ENCODE measurements around the gene ADARB2.
"Not testable (repeated sequence)": the region's sequence is repeated elsewhere in the genome, so short reads cannot be mapped to it uniquely, and the experiment has no call there.

The ADARB2 gene

GRCh38 chr10:1422275-1422674 lies 315.1 kb downstream of the ADARB2 start:
- DNase-seq = no peak
- intact Hi-C loops (cut with DNase I) = no loop called here

DNA sequence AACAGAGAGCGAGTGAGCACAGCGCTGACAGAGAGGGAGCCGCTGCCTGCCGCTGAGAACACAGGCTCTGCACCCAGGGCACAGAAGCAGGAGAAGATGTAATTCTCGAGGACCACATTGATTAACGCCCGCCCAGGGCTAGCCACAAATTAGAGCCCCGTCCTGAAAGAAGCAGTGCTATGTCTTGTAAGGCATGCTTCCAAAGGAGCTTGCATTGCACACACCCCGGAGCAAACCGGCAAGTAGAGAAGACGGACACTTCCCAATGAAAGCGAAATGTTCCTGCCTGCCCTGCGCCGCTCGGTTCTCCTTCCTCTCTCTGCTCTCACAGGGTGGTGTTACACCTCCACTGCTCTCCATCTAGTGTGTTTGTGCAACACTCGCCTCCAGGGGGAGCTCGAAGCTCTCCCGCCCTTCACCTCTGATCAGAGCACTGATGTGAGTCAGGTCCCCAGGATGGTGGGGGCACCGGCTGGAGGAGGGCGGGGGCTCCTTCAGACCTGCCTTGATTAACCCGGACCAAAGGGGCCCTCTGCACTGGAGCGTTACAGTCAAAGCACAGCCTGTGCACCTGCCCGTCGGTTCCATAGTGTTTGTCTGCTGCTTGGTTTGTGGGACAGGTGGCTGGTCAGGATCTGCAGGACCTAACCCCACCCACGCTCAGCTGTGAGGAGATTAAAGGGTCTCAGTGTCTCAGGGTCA lies 316.5 kb downstream of the ADARB2 start:
- intact Hi-C loops (cut with DNase I) = no loop called here
- DNase-seq = peak; percentile 62 to 94 (median 77)

- intact Hi-C loops (cut with DNase I) = no loop called here
- no peak for DNase-seq
Observed at GRCh38 chr10:1419796-1420610, 317.3 kb downstream of the ADARB2 start.

- intact Hi-C loops (cut with DNase I) = no loop called here
Observed at GRCh38 chr10:1418031-1418550, 319.2 kb downstream of the ADARB2 start.

DNA sequence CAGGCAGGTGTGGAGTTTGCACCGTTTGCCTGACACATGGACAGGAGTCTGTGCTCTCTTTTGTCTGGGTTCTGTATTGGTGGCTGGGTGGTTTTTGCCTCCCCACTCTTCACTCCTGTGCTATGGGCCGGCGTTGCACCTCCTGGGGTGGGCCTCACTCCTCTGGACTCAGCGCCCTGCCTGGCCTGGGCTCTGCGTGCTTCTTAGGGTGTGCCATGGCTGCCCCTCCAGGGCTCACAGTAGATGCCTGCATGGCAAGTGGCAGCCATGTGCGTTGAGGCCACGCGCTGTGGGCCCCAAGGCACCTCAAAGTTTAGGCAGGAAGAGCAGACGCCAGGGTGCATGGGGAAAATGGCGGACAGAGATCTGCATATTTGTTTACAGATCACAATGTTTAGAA lies 319.8 kb downstream of the ADARB2 start:
- intact Hi-C loops (cut with DNase I) = no loop called here

More at GRCh38 chr10:1418031-1418550, 319.2 kb downstream of the ADARB2 start:
- no peak for DNase-seq

GRCh38 chr10:1416456-1417037 lies 320.8 kb downstream of the ADARB2 start:
- DNase-seq = no peak
- intact Hi-C loops (cut with DNase I) = no loop called here

More for the DNA sequence above, 319.8 kb downstream of the ADARB2 start:
- DNase-seq = no peak

DNA sequence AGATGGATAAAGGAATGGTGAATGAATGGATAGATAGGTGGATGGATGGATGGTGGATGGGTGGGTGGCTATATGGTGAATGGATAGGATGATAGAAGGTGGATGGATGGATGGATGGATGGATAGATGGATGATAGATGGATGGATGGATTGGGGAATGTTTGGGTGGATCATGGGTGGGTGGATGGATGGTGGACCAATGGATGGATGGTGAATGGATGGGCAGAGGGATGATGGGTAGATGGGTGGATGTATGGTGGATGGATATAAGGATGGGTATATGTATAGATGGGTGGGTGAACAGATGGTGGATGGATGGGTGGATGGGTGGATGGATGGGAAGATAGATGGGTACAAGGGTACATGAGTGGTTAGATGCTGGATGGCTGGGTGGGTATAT lies 322.4 kb downstream of the ADARB2 start:
- intact Hi-C loops (cut with DNase I) = no loop called here
- DNase-seq = no peak

- intact Hi-C loops (cut with DNase I); DNase-seq: not testable (repeated sequence)
Observed at GRCh38 chr10:1414346-1414745, 323.0 kb downstream of the ADARB2 start.

- DNase-seq = no peak
Observed at GRCh38 chr10:1413823-1414222, 323.5 kb downstream of the ADARB2 start.

DNA sequence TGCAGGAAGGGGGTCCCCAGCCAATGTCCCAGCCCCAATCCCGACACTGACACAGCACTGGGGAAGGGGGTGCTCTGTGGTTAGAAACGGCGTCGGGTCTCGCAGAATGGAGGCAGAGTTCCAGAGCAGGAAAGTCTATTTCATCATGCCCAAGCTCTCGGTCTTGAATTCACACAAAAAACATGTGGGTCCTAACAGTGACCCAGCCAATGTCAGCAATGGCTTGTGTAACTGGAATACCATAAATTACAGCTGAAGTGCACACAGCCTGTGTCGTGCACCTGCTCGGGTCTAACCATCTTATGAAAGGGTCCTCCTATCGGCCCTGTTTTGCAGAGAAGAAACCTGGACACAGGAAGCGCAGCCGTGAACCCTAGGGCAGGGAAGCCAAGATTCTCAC lies 324.1 kb downstream of the ADARB2 start:
- no peak for DNase-seq
- intact Hi-C loops (cut with DNase I) = no loop called here

More at GRCh38 chr10:1413823-1414222, 323.5 kb downstream of the ADARB2 start:
- intact Hi-C loops (cut with DNase I) = no loop called here

GRCh38 chr10:1412531-1413189 lies 324.7 kb downstream of the ADARB2 start:
- intact Hi-C loops (cut with DNase I) = no loop called here

DNA sequence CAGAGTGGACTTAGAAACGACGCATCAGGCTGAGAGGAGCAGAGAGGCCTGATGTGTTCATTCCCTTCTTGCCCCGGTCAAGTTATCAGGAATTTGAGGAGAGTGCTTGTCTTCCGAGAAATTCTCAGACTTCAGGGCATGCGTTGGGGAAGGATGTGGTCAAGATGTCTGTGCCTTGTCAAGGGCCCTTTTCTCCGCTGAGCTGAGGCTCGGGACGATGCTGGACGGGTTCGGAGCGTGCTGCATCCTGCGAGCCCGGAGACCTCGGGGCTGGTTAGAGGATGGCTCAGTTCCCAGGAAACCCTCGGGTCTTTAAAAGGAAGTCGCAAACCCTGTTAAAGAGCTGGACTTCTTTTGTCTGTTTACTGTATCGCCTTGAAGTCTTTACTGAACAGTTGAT lies 325.4 kb downstream of the ADARB2 start:
- DNase-seq = no peak
- intact Hi-C loops (cut with DNase I) = no loop called here

More at GRCh38 chr10:1412531-1413189, 324.7 kb downstream of the ADARB2 start:
- DNase-seq = no peak

DNA sequence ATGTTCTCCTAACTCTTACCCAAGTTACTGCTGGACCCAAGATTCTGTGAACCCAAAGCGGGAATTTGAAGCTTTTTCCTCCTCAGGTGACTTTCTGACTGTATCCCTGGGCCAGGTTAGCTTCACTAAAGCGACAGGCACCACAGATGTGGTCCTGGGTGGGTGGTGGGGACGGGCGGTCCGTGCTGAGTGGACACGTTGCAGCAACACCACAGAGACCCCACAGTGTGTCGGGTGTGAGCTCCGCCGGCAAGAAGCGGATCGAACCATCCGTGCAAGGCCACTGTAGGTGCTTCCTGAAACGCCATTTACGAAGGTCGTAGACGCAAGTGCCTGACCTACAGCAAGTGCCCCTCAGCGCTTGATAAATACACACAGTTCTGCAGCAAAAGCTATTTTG lies 325.9 kb downstream of the ADARB2 start:
- DNase-seq = no peak
- intact Hi-C loops (cut with DNase I) = no loop called here

GRCh38 chr10:1410469-1411395 lies 326.6 kb downstream of the ADARB2 start:
- DNase-seq = no peak
- intact Hi-C loops (cut with DNase I) = no loop called here

DNA sequence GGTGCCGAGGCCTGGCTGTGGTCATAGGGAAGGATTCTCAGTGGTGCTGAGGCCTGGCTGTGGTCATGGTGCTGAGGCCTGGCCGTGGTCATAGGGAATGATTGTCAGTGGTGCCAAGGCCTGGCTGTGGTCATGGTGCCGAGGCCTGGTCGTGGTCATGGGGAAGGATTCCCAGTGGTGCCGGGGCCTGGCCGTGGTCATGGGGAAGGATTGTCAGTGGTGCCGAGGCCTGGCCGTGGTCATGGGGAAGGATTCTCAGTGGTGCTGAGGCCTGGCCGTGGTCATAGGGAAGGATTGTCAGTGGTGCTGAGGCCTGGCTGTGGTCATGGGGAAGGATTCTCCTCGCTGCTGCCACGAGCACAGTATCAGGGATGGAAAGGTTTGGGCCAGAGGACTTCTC lies 327.3 kb downstream of the ADARB2 start:
- DNase-seq = no peak
- intact Hi-C loops (cut with DNase I) = no loop called here

DNA sequence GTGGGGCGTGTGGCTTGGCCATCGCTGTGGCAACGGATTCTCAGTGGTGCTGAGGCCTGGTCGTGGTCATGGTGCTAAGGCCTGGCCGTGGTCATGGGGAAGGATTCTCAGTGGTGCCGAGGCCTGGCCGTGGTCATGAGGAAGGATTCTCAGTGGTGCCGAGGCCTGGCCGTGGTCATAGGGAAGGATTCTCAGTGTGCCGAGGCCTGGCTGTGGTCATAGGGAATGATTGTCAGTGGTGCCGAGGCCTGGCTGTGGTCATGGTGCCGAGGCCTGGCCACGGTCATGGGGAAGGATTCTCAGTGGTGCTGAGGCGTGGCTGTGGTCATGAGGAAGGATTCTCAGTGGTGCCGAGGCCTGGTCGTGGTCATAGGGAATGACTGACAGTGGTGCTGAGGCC lies 327.9 kb downstream of the ADARB2 start:
- intact Hi-C loops (cut with DNase I) = no loop called here
- DNase-seq = no peak

- no peak for DNase-seq
- intact Hi-C loops (cut with DNase I) = no loop called here
Observed at GRCh38 chr10:1408651-1409367, 328.5 kb downstream of the ADARB2 start.

DNA sequence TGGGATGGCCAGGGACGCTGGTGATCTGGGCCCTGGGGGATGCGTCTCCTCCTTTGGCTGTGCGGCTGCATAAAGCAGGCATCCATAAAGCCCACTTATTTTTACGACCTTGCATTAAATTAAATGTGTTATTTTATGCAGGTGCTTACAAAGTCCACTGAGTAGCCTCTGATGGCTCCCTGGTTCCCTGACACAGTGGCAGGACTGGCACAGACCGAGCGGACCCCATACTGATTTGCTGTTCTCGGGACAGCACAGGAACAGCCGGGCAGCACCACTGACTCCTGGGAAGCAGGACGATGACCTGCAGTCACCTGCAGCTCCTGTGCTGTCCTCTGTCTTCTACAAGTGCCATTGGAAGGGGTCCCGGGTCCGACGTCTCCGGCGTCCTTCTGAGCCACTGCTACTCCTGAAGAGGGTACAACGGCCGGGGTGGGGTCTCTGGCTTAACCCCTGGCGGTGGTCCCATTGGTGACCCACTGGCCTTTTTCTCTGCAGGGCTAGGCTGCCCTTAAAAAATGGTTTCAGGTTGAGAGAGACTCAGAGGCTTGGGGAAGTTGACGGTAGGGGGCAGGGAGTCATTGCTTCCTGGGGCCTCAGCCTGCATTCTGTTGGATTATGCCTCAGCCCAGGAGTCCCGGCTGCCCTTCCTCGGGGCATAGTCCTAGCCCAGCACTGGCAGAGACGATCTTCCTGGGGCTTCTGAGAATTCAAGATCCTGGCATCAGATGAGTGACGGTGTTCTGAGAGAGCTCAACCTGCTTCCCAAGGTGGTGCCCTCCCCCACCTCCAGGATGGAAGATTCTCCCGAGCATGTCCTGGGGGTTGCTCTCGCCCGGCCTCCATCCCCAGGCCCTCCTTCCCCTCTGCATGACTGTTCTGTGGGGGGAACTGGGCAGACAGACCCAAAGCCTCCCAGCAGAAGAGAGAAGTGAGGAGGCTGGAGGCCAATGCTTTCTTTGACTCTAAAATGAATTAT lies 330.1 kb downstream of the ADARB2 start:
- intact Hi-C loops (cut with DNase I) = no loop called here
- peak in 1 of 10 donors; percentile 71 for DNase-seq

Data from posterior cingulate gyrus (tissue), 11 donors.